GM19395 (cell line): Measurements from ENCODE around the gene NRXN3.

Source experiments
- ATAC-seq: cut with Tn5 transposase; IDR thresholded peaks from one replicate; pipeline ENCODE4 v1.9.1; 2021; ENCODE audit warnings: mild to moderate bottlenecking, moderate library complexity; ENCODE audit not compliant: unreplicated experiment

Gene NRXN3

DNA sequence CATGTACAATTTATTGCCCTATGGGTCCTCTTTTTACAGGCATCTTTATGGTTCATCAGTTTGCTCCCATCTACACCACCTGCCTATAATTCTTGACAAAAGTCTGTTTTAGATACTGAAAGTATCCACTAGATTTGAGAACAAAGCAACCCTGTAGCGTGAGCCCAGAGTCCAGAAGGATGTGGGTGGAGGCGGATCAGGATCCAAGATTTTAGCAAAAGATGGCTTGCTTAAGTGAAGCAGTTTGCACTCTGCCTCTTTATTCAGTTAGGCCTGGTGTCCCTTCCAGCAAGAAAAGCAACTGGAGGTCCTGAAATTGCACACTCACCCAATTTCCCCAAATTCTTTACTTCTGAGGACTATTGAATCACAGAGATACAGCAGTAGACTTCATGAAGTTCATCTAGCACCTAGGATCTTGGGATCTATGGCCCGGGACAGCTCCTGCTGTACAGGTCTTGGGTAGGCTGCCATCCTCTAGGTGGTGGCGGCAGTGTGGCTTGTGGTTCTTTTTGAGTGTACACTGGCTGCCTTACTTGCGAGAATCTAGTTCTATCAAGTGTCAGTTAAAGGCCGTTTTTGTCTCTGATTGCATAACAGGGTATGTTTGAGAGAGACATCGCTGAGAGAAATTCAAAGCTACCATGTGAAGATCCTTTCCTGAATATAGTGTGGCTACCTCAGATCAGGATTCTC lies 873.2 kb downstream of the NRXN3 start:
- ATAC-seq = no peak

DNA sequence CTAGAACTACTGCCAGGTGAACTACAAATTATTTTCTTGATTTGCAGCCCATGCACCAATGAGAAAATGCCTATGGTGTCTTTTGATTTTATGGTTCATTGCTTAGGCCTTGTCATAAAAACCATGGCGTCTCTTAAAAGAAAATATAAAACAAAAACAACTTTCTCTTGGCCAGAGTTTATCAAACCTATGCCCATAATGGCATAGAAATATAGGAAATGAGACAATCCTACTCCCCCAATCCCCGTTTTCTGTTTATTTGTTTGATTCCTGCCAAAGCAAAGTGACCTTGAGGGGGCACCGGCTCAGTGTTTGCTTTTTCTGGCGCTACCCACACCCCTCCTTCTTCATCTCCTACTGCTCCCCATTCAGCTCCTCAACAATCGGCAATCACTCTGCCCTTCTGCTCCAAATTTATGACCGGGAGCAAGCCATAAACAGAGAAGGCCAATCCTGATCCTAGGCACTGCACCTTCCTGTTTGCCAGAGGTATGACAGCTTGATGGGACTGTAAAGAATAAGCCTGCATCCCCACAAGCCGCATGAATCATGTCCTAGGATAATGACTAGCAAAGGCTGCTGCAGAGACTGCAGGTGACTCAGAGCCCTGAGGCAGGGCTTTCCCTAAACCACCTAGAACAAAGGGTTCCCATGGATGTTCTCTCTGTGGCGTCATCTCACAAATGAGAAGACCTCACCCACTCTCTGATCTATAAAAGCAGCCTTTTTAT lies 874.9 kb downstream of the NRXN3 start:
- ATAC-seq = no peak

DNA sequence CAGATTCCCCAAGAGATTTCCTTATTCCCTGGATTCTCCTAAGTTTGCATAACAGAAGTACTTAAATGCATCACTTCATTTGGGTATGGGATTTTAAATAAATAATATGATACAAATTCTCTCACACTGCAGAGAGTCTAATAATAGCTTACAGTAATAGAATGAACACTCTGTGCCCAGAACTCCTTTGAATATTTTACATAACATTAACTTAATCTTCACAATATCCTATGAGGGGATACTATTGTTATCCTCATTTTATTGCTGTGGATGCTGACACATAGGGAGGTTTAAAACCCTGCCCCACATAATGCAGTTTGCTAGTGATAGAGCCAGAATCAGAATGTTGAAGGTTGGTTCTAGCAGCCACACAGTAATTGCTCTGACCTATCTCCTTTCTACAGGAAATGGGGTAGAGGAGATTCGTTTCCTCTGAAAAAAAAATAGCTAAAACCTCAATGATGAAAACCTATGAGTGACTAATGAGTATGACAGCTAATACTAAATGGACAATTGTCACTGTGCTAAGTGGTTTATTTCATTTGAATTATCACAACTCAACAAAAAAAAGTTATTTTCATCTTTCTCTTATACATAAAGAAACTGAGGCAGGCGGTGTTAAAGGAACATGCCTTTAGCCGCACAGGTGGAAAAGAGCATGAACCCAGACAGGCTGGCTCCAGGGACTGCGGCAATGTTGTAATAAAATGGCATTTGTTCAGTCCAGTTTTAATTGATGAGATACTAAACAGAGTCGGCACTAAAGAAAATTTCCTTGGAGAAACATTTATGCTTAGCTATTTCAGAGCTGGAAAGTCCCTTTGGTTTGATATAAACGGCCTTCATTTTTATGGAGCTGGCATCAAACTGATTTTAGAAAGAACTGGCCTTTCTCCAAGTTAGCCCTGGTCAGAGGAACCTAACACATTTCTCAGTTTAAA lies 880.9 kb downstream of the NRXN3 start:
- ATAC-seq = no peak

DNA sequence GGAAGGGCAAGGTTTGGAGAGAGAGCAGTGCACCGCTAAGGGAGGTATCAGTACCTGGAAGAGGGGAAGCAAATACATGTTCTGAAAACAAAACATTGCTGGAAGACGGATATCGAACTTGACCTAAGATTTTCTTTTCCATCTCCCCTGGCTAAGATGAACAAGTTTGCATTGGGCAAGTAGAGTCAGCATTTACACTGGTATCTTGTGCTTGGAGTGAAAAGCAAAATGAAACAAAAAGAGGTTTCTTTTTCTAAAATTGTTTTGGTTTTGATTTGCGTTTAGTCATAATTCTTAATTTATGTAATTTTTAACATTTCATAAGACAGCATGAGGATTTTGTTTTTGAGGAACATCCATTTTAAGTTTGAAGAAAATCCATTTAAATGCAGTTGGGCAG lies 881.6 kb downstream of the NRXN3 start:
- no peak for ATAC-seq

DNA sequence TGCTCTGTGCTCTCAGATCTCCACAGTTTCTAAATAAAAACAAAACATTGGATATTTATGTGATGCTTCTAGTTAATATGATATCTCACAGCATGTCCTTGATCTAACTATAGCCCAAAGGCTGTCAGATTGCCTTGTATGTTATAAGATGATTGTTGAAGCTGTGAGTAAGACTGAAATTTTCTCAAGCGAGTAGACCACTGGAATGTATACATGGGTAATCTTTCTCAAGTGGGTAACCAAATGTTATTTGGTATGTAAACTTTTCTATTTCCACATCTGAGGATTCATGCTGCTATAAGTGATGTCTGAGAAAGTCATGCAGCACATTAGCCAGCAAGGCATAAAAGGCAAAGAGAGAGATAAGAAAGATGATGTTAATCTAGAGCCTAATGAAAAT lies 886.7 kb downstream of the NRXN3 start:
- ATAC-seq = no peak

DNA sequence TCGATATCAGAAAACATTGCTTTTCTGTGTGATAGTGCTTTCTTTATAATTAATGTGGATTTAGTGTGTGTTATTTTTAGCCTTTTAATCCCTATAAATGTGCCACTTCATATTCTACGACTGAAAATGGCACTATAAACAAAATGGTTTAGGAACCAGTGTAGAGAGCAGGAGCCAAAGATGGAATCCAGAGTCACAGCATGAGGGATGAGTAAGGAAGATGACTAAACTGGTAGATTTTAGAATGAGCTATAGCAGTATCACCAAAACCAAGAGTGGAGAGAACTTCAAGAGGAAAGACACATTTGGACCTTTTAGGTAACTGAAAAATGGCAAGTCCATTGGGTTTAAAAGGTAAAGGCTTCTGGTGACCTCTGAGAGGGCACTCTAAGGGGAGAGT lies 887.2 kb downstream of the NRXN3 start:
- ATAC-seq = no peak

DNA sequence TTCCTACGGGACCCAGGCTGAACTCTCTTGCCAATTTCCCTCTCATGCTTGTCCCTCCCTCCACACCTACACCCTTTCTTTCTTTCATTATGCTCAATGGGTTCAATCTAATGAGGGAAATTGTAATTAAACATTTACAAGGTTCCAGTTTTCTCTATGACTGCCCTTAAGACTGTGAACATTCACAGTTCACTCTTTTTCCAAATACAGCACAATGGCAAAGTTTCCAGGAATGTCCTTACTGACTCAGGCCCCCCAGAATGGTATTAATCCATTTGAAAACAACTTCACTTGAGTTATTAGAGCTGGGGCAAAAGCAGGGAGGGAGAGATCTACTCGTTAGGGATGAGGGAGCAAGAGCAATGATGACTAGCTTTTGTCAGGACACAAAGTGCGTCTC lies 892.1 kb downstream of the NRXN3 start:
- ATAC-seq = no peak

DNA sequence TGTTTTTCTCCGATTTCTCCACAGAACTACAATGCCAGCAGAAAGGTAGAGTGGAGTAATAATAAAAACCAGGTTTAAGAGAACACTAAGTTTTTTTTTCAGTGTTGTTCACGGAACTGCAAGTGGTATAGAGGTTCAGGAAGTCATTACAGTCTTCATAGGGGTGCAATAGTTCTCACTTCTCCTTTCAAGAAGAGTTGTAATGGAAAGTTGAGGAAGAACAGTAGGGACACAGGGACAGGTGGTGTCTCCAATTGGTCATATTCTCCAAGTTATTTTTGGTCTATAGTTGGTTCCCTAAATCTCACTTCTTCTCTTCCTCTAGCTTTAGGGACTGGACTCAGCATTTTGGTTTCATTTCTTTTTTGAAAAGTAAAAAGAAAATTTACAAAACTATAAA lies 894.0 kb downstream of the NRXN3 start:
- ATAC-seq = no peak

DNA sequence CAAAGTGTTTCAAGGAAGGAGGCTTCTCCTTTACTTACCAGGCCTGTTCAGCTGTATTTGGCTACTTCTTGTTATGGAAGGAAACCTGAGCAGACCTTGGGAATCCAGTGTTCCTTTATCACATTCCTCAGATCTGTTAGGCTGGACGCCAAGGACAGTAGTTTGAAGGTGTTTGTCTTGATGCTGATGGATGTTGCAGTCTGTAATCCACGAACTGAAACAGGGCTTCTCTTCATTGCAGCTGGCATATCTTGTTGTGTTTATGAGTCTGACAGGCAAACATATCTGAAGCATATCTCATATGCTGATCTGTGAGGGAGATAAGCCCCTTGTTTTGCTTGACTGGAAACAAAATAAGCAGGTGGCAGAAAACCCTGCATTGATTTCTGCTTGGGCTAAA lies 904.3 kb downstream of the NRXN3 start:
- no peak for ATAC-seq

DNA sequence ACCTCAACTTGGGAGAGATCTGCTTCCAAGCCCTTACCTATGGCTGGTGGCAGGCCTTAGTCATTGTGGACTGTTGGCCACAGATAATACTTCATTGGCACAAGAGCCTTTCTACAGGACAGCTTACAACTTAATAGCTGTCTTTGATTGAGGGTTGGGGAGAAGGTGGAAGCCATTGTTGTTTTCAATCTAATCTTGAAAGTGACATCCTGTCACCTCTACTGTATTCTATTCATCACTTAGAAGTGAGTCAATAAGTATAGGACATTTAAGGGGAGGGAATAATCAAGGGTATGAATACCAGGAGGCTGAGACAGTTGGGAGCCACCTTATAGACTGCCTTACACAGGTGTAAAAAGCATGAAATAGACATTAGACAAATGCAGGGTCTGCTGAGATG lies 906.3 kb downstream of the NRXN3 start:
- ATAC-seq = no peak

DNA sequence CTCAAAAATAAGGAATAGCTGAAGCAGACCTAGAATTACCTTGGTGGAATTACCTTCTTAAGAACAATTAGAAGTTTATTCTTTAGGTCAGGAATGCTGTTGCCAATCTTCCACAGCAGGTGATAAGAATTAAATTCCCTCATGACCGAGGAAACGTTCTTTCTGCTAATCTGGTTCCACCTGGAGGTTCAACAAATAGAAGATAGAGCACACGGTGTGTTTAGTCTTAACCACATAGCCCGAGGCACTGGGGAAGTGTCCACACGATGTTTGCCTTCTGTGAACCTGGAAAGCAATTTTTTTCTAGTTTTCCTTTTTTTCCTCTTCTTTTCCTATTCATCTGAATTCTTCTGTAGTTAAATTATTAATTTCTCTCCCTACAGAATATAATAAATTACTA lies 906.9 kb downstream of the NRXN3 start:
- ATAC-seq = no peak

DNA sequence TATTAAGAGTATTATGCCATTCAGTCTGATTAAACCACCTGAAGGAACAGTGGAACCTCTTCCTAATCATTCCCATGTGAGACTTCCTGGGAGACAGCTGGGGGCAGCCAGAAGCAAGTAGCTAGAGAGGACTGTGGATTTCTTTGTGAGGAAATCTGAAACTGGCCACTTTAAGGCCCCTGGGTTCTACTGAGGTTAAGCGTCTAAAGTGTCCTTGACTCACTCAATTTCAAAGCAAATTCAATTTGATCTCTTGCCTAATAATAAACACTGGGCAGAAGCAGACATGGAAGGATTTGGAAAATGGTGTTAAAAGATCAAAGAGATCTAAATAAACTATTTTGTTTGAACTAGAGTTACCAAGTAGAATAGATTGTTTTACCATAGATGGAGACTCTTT lies 909.9 kb downstream of the NRXN3 start:
- ATAC-seq = no peak

DNA sequence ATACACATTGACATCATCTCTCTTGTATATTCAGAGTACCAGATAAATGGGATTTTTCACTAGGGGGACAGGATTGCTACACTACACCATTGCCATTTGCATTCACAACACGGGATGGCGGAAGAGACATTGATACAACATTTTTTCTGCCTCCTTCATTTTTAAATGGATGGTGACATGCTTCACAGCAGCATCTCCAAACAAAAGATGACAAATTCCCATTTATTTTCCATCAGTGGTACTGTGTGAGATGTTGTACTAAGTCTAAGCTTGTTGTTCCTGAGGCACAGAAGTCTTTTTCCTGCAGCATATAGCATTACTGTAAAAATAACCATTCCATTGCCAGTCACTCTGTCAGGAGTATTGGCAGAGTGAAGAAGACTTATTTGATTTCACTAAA lies 912.7 kb downstream of the NRXN3 start:
- ATAC-seq = no peak

DNA sequence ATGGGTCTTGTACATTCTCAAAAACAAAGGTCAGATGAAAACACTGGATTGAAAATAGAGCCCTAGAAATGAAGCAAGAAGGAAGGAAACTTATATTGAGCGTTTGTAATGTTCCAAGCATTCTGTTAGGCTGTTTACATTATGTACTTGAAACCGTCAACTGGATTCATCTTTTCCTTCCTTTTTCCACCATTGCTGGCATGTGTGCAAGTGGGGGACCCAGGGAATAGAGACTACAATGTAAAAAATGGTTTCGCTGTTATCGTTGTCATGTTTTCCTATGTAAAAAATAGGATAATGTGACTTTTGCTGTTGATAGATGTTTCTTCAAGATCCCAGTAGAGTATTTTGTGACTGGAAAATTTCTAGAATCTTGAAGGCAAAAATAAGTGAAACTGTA lies 913.2 kb downstream of the NRXN3 start:
- no peak for ATAC-seq

DNA sequence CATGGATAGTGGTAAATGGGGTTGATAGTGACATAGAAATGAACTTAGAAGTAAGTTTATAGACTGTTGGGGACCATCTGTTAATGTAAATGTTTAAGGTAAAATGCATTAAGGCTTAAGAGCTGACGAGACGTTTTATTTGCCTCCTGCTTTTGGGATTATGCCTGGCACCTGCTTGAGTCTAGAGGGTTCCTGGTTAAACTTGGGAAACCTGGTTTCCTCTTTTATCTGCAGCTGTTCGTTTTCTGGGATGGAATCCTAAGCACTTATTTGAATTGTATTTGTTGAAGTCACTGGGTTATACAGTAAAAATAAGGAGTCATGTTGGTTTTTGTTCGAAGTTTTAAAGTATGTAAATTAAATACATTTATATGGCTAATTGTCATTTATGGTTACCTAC lies 914.7 kb downstream of the NRXN3 start:
- ATAC-seq = no peak

DNA sequence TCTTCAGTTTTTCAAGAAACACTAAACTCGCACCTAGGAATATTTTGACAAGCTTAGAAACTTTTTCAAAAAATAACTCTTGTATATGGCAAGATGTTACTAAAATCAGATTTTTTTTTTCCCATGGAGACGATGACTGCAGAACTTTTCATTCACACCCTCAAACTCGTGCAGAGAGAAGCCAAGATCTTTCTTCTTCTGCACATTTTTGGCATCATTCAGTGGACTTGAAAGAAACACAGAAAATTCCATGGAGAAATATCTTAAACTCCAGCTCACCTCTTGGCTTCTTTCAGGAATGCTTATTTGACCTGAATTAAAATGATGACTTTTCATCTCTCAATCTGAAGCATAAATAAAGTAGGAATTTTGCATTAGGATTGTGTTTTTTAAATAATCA lies 919.4 kb downstream of the NRXN3 start:
- no peak for ATAC-seq

DNA sequence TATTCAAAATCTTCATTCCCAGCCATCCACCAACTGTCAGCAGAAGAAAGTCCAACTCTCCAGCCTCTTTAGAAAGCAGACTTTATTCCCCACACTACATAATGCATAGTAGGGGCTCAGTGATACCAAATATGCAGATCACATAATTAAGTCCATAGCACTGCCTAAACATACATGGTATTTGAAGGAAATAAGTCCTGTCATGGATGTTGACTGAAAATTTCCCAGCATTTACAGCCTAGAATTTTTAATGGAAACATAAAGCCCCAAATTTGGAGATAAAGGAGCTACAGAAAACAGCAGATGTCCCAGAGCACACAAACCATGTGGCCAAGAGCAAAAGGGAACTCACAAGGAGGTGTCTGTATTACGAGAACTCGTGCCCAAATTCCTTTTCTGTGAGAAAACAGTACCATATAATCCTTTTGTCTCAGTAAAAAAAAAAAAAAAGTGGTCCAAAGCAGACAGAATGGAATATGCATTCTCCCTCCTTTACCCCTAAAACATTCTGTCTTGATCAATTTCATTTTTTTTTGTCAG lies 920.5 kb downstream of the NRXN3 start:
- no peak for ATAC-seq

DNA sequence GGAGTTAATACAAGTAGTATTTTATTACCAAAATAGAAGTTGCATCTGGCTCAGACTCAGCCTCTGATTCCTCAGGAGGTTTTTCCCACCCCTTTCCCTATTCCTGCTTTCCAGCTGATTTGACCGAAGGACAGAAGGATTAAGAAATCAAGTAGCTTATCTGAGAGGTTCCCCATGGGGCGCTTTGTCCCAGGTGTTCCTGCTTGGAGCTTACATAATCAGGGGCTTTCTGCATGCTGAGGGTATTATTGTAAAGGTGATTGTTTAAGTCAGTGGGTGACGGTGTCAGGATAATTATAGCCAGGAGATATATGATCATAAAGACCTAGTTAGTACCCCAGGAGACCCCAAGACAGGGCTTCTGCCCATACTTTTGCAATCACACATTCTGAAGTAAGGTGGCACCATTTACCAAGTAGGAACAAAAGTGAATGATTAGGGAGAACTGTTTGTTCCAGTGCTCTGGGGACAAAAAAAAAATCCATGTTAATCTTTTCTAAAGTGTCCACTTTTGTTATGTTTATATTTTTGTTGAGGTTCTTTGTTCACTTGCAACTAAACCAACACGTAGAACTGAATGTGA lies 921.3 kb downstream of the NRXN3 start:
- no peak for ATAC-seq

DNA sequence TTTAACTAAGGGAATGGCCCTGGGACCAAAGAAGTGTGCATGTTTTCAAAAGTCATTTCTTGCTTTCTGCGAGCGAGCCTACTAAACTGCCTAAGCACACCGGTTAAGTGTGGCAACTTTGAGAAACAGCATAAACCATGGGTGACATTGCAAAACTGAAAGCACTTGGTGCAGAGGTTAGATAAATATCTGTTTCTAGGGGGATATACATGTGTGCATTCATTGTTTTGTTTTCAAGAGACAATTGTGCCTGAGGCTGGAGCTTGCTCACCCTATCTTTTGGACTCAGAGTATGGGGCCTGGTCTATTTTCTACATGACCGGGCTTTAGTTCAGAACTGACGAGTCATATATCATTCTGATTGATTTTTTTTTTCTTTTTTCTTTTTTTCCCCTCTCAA lies 923.4 kb downstream of the NRXN3 start:
- no peak for ATAC-seq

DNA sequence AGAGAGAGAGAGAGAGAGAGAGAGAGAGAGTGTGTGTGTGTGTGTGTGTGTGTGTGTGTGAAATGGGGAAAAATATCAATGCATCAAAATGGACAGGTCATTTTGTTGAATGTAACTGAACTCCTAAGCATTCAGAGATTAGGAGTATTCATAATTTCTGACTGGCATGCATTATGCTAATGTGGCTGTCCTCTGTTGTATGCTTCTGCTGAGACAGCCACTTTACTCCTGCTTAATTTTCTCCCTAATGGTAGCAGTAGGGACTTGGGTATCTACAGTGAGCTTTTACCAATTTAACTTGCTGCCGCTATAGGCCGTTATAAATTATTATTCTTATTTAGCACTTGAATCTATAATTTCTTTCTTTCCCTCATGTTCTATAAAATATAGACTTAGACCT lies 924.8 kb downstream of the NRXN3 start:
- no peak for ATAC-seq

DNA sequence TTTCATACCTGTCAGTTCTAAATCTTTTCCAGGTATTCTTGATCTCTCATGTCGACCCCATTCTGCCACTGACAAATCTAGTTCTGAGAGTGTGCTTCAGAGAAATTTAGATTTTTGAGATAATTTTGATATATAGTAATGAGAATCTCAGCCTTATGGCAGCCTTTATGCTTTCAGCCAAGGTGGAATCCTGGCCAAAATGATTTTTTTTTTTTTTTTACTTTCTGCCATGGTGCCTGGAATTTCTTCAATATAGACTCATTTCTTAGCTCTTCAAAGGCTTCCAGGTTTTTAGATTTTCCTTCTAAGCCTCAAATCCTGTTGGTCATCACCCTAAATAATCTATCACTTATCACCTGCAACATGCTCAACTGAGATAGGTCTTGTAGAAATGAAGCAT lies 926.6 kb downstream of the NRXN3 start:
- no peak for ATAC-seq
